H9 (cell line): ENCODE results near the gene MED25. TPM values are rescaled to one million over a fixed set of nuclear protein-coding genes. Genes with fewer than 3 reads are reported as not detected.

Experiments used
- DNase-seq: peaks from one replicate; pipeline ENCODE4 v3.0.0-alpha.2; 2017
- H2AFZ ChIP-seq: one replicate; pipeline ENCODE4 v1.6.1; 2013; ENCODE audit warnings: mild to moderate bottlenecking, low read length, control low read depth, moderate library complexity
- H2AK5ac ChIP-seq: 2 replicates; pipeline ENCODE4 v1.6.1; 2013; ENCODE audit warnings: low read length, control low read depth, mixed read lengths; ENCODE audit not compliant: insufficient read length
- H2BK120ac ChIP-seq: one replicate; pipeline ENCODE4 v1.6.1; 2013; ENCODE audit warnings: low read depth, mild to moderate bottlenecking, low read length, control low read depth, inconsistent platforms; ENCODE audit not compliant: poor library complexity, severe bottlenecking
- H2BK12ac ChIP-seq: 2 replicates; pipeline ENCODE4 v1.6.1; 2013; ENCODE audit warnings: low read length, control low read depth, mixed read lengths, low read depth; ENCODE audit not compliant: insufficient read length
- H2BK15ac ChIP-seq: 2 replicates; pipeline ENCODE4 v1.6.1; 2013; ENCODE audit warnings: low read depth, low read length, control low read depth
- H2BK20ac ChIP-seq: one replicate; pipeline ENCODE4 v1.6.1; 2013; ENCODE audit warnings: low read depth, mild to moderate bottlenecking, low read length, control low read depth, inconsistent platforms; ENCODE audit not compliant: poor library complexity, severe bottlenecking
- H2BK5ac ChIP-seq: 2 replicates; pipeline ENCODE4 v1.6.1; 2013; ENCODE audit warnings: low read length, control low read depth, mixed read lengths; ENCODE audit not compliant: insufficient read length
- H3K14ac ChIP-seq: 2 replicates; pipeline ENCODE4 v1.6.1; 2013; ENCODE audit warnings: low read length, control low read depth; ENCODE audit not compliant: insufficient read depth
- H3K18ac ChIP-seq: 2 replicates; pipeline ENCODE4 v1.6.1; 2013; ENCODE audit warnings: low read depth, mild to moderate bottlenecking, mixed read lengths, low read length, control low read depth; ENCODE audit not compliant: insufficient read length
- H3K23ac ChIP-seq: 2 replicates; pipeline ENCODE4 v1.6.1; 2013; ENCODE audit warnings: low read length, control low read depth, mixed read lengths, low read depth; ENCODE audit not compliant: insufficient read length
- H3K23me2 ChIP-seq: 2 replicates; pipeline ENCODE4 v1.6.1; 2013; ENCODE audit warnings: low read depth, mild to moderate bottlenecking, mixed read lengths, low read length, control low read depth; ENCODE audit not compliant: insufficient read length, poor library complexity, severe bottlenecking
- H3K27ac ChIP-seq: 2 replicates; pipeline ENCODE4 v1.5.1; 2013; ENCODE audit warnings: low read length, control low read depth, mixed read lengths, low read depth; ENCODE audit not compliant: insufficient read length
- H3K27me3 ChIP-seq: 2 replicates; pipeline ENCODE4 v1.6.1; 2013; ENCODE audit warnings: low read length, control low read depth, inconsistent platforms; ENCODE audit not compliant: insufficient read depth
- H3K4ac ChIP-seq: 2 replicates; pipeline ENCODE4 v1.6.1; 2013; ENCODE audit warnings: low read depth, mild to moderate bottlenecking, control low read depth, inconsistent platforms, low read length, moderate library complexity
- H3K4me1 ChIP-seq: 2 replicates; pipeline ENCODE4 v1.6.1; 2013; ENCODE audit warnings: low read length, control low read depth, inconsistent platforms; ENCODE audit not compliant: insufficient read depth
- H3K4me2 ChIP-seq: 2 replicates; pipeline ENCODE4 v1.6.1; 2013; ENCODE audit warnings: low read length, control low read depth, mixed read lengths; ENCODE audit not compliant: insufficient read length, insufficient read depth
- H3K56ac ChIP-seq: 2 replicates; pipeline ENCODE4 v1.6.1; 2013; ENCODE audit warnings: low read depth, mild to moderate bottlenecking, mixed read lengths, low read length, control low read depth; ENCODE audit not compliant: insufficient read length
- H3K79me1 ChIP-seq: 2 replicates; pipeline ENCODE4 v1.6.1; 2013; ENCODE audit warnings: low read depth, mild to moderate bottlenecking, moderate library complexity, low read length, control low read depth, inconsistent platforms; ENCODE audit not compliant: insufficient read depth, poor library complexity, severe bottlenecking
- H3K79me2 ChIP-seq: 2 replicates; pipeline ENCODE4 v1.6.1; 2013; ENCODE audit warnings: low read length, control low read depth, inconsistent platforms; ENCODE audit not compliant: insufficient read depth
- H3K9ac ChIP-seq: 2 replicates; pipeline ENCODE4 v1.6.1; 2013; ENCODE audit warnings: low read length, control low read depth, mixed read lengths; ENCODE audit not compliant: insufficient read length; ENCODE audit errors: extremely low read depth
- H3K9me3 ChIP-seq: one replicate; pipeline ENCODE4 v1.6.1; 2013; ENCODE audit warnings: low read depth, low read length, inconsistent platforms; ENCODE audit not compliant: control insufficient read depth
- H3T11ph ChIP-seq: one replicate; pipeline ENCODE4 v1.6.1; 2013; ENCODE audit warnings: mild to moderate bottlenecking, low read length, control low read depth, inconsistent platforms
- H4K20me1 ChIP-seq: one replicate; pipeline ENCODE4 v1.6.1; 2013; ENCODE audit not compliant: control insufficient read depth, insufficient read length, insufficient read depth
- H4K5ac ChIP-seq: 2 replicates; pipeline ENCODE4 v1.6.1; 2013; ENCODE audit warnings: low read depth, mild to moderate bottlenecking, mixed read lengths, low read length, control low read depth; ENCODE audit not compliant: insufficient read length
- H4K8ac ChIP-seq: replicated peaks from 2 replicates; pipeline ENCODE4 v1.6.1; 2013; ENCODE audit warnings: low read length, control low read depth, mixed read lengths, low read depth; ENCODE audit not compliant: insufficient read length
- H4K91ac ChIP-seq: 2 replicates; pipeline ENCODE4 v1.6.1; 2013; ENCODE audit warnings: low read depth, mild to moderate bottlenecking, moderate library complexity, mixed read lengths, low read length, control low read depth; ENCODE audit not compliant: insufficient read length
- H3K27ac Mint-ChIP-seq, 3 experiments: 2 replicates in 2 of 3; 3 replicates in 1 of 3; pipeline ENCODE4 v1.8.0; 2020 to 2021; ENCODE audit warnings: mixed read lengths in 3 of 3, mild to moderate bottlenecking in 1 of 3, moderate library complexity in 1 of 3
- H3K27me3 Mint-ChIP-seq: 2 replicates; pipeline ENCODE4 v1.8.0; 2021; ENCODE audit warnings: low read depth, mild to moderate bottlenecking, moderate library complexity, mixed read lengths
- H3K36me3 Mint-ChIP-seq, 3 experiments: 2 replicates in 2 of 3; 3 replicates in 1 of 3; pipeline ENCODE4 v1.8.0; 2020 to 2021; ENCODE audit warnings: low read depth in 3 of 3, mixed read lengths in 3 of 3; ENCODE audit not compliant: insufficient read depth in 1 of 3
- H3K4me1 Mint-ChIP-seq, 2 experiments: 2 replicates each; pipeline ENCODE4 v1.8.0; 2020; ENCODE audit warnings: mixed read lengths in 2 of 2
- H3K4me3 Mint-ChIP-seq, 2 experiments: 2 replicates in 1 of 2; 3 replicates in 1 of 2; pipeline ENCODE4 v1.8.0; 2020 to 2021; ENCODE audit warnings: mild to moderate bottlenecking in 2 of 2, mixed read lengths in 2 of 2, moderate library complexity in 1 of 2
- H3K9me3 Mint-ChIP-seq, 2 experiments: 2 replicates in 1 of 2; 3 replicates in 1 of 2; pipeline ENCODE4 v1.8.0; 2020; ENCODE audit warnings: mild to moderate bottlenecking in 2 of 2, mixed read lengths in 2 of 2, moderate library complexity in 1 of 2
- WGBS: extraction: QIAGEN DNeasy Blood & Tissue Kit; methylation state at CpG from one replicate; pipeline ENCODE4 v1.1.7; 2013; ENCODE audit warnings: missing lambda C conversion rate, low lambda C conversion rate, mixed read lengths; ENCODE audit not compliant: insufficient read length; ENCODE audit errors: extremely low coverage; 5-methylcytosine and 5-hydroxymethylcytosine counted together
- total RNA-seq: library from RNA; stranded (reverse); gene quantifications from 2 replicates; pipeline ENCODE4 v1.2.1, GENCODE V29; 2021
- TF ChIP-seq, protein P1 (sequence below): fragments of 200-600 bp; sonication (generic); conservative IDR thresholded peaks from 3 replicates; pipeline ENCODE4 v1.8.0; 2021; ENCODE audit warnings: antibody characterized with exemption, mild to moderate bottlenecking

Gene MED25
- total RNA-seq, 1 experiment from 2014 or later, result 77.5 TPM

DNA sequence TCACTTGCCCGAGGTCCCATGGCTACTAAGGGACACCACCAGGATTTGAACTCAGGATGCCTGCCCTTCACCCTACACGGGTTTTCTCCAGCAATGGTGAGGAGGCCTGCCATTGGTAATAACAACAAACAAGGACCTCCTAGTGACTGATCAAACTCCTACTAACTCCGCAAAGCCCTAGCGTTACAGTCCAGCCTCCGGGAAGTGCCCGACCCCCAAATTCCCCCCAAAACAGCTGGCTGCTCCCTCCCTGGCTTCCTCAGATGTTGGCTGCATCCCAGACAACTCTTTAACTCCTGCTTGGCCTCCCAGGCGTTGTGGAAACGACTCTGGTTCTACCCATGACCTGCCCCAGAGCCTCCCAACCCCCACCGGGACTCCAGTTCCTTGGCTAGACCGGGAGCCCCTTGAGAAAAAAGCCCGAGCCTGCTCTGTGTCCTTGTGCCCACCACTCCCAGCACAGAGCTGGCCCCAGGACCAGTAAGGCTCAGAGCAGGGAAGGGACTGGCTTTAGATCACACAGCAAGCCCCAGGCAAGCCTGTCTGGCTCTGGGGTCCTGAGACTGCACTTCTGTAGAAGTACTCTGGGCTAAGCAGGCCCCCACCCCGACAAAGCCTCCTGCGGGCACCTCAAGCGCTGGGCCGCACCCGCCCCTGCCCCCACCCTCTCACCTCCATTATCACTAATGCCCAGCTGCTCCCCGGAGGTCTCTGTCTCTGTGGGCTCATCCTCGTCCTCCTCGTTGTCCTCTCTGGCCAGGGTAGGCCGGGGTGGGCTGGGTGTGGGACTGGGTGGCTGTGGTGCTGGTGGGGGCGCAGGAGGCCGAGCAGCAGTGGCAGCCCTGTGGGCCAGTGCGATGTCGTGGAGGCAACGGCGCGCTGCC, 54.4 kb downstream of the MED25 start:
- no peak overlapping the region for H3K56ac ChIP-seq
- no peak overlapping the region for H3K14ac ChIP-seq
- H3K79me2 ChIP-seq, result no peaks in the 10 kb centered on the region; the same call in 1 of the 2 replicates
- H4K8ac ChIP-seq, result no peak overlapping the region
- no peak overlapping the region for H3K4me2 ChIP-seq
- H3K79me1 ChIP-seq, result no peaks in the 10 kb centered on the region
- Mint-ChIP-seq H3K27ac (peak overlapping the region in 2 of 3 experiments; percentile 5 to 86; a peak in 2 of 7 replicates), H3K9me3 (no peaks in the 10 kb centered on the region), H3K4me1 (peaks cover 12 to 18% of the 10 kb centered on the region in 2 experiments), H3K27me3 (no peaks in the 10 kb centered on the region), H3K36me3 (peaks cover 0 to 10% (median 4%) of the 10 kb centered on the region in 3 experiments; a peak in 3 of 7 replicates), H3K4me3 (peak overlapping the region in 1 of 2 experiments; percentile 32; a peak in 1 of 5 replicates)
- no peak overlapping the region for H2BK5ac ChIP-seq
- H3K4me1 ChIP-seq, result peaks cover 2% of the 10 kb centered on the region; the same call in 1 of the 2 replicates
- no peak overlapping the region for H2BK20ac ChIP-seq
- H2BK12ac ChIP-seq, result no peak overlapping the region
- no peaks in the 10 kb centered on the region for H3K27me3 ChIP-seq
- H4K20me1 ChIP-seq, result no peaks in the 10 kb centered on the region
- no CpG with 5 or more reads among the region's 27 CpGs for WGBS
- H3K4ac ChIP-seq, result no peak overlapping the region
- H4K5ac ChIP-seq, result no peak overlapping the region
- no peak overlapping the region for H4K91ac ChIP-seq
- no peak overlapping the region for H2BK120ac ChIP-seq
- no peak overlapping the region for H3K18ac ChIP-seq
- H3K27ac ChIP-seq, result no peak overlapping the region
- no peak overlapping the region for H3K23ac ChIP-seq
- TF ChIP-seq, protein P1, sequence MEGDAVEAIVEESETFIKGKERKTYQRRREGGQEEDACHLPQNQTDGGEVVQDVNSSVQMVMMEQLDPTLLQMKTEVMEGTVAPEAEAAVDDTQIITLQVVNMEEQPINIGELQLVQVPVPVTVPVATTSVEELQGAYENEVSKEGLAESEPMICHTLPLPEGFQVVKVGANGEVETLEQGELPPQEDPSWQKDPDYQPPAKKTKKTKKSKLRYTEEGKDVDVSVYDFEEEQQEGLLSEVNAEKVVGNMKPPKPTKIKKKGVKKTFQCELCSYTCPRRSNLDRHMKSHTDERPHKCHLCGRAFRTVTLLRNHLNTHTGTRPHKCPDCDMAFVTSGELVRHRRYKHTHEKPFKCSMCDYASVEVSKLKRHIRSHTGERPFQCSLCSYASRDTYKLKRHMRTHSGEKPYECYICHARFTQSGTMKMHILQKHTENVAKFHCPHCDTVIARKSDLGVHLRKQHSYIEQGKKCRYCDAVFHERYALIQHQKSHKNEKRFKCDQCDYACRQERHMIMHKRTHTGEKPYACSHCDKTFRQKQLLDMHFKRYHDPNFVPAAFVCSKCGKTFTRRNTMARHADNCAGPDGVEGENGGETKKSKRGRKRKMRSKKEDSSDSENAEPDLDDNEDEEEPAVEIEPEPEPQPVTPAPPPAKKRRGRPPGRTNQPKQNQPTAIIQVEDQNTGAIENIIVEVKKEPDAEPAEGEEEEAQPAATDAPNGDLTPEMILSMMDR, result no peak
- no peak overlapping the region for H3K9ac ChIP-seq
- no peak overlapping the region for H2AK5ac ChIP-seq
- peaks cover 14% of the 10 kb centered on the region for H3K23me2 ChIP-seq
- H3K9me3 ChIP-seq, result no peaks in the 10 kb centered on the region
- no peak overlapping the region for H3T11ph ChIP-seq
- DNase-seq, result no peak
- no peak overlapping the region for H2AFZ ChIP-seq
- no peak overlapping the region for H2BK15ac ChIP-seq
